GM12878 (cell line): ENCODE results near the gene EXOC4. TPM values are rescaled to one million over a fixed set of nuclear protein-coding genes. Genes with fewer than 3 reads are reported as not detected.

ENCODE experiments used
- ATAC-seq: fragments of 200-7000 bp; cut with Tn5 transposase; 3 replicates; pipeline ENCODE4 v1.9.1; 2020; ENCODE audit warnings: mild to moderate bottlenecking, moderate library complexity
- BruUV-seq: library from RNA; stranded (reverse); fragments of 400-500 nt; replicated peaks from 2 replicates; lab custom pipeline; 2021; lab: Mats Ljungman, UMichigan
- CTCF ChIA-PET: fragments of 300-600 bp; sonication (Branson Sonifier 250); formaldehyde crosslinking; extraction: SDS; loops from one replicate; lab custom pipeline; 2021; ENCODE audit warnings: inconsistent platforms; lab: Yijun Ruan, JAX
- POLR2A ChIA-PET: fragments of 350-600 bp; formaldehyde crosslinking; extraction: SDS; loops from one replicate; lab custom pipeline; 2021; ENCODE audit warnings: inconsistent platforms; lab: Charles Lee
- RAD21 ChIA-PET: fragments of 300-600 bp; sonication (Branson Sonifier 250); formaldehyde crosslinking; loops from one replicate; lab custom pipeline; 2023; ENCODE audit warnings: antibody characterized with exemption; ENCODE audit not compliant: unreplicated experiment; lab: Charles Lee
- SMC1A ChIA-PET: fragments of 300-600 bp; sonication (Branson Sonifier 250); formaldehyde crosslinking; loops from one replicate; lab custom pipeline; 2023; ENCODE audit not compliant: unreplicated experiment, uncharacterized antibody; lab: Charles Lee
- DNase-seq: peaks from one replicate; pipeline ENCODE4 v3.0.0-alpha.2; 2011; ENCODE audit warnings: low read depth, low spot score
- FAIRE-seq: peaks from 3 replicates; lab custom pipeline; 2011; peaks lifted over from hg19 to GRCh38; lab: Jason Lieb, UNC
- H2AFZ ChIP-seq: 2 replicates; pipeline ENCODE4 v1.6.0; 2011; ENCODE audit warnings: low read depth, low read length, control low read depth; ENCODE audit not compliant: control insufficient read depth
- H3K27ac ChIP-seq: 2 replicates; pipeline ENCODE4 v1.5.1; 2011; ENCODE audit warnings: control low read depth; ENCODE audit not compliant: control insufficient read depth, insufficient read depth
- H3K27me3 ChIP-seq, 2 experiments: replicated peaks in 1 of 2; 2 replicates each; pipeline versions ENCODE4 v1.6.0 to v1.6.1; 2011; ENCODE audit warnings: low read length in 1 of 2; ENCODE audit not compliant: control insufficient read depth in 2 of 2, insufficient read depth in 2 of 2
- H3K36me3 ChIP-seq, 2 experiments: 2 replicates each; pipeline ENCODE4 v1.5.1; 2011; ENCODE audit warnings: low read length in 1 of 2; ENCODE audit not compliant: control insufficient read depth in 2 of 2, insufficient read depth in 2 of 2
- H3K4me1 ChIP-seq: 2 replicates; pipeline ENCODE4 v1.6.1; 2011; ENCODE audit warnings: mild to moderate bottlenecking, low read length, moderate library complexity, mixed read lengths; ENCODE audit not compliant: control insufficient read depth, insufficient read depth
- H3K4me2 ChIP-seq: 2 replicates; pipeline ENCODE4 v1.6.0; 2011; ENCODE audit warnings: control low read depth; ENCODE audit not compliant: control insufficient read depth, insufficient read depth
- H3K4me3 ChIP-seq: fragments of 200-600 bp; sonication (generic); 2 replicates; pipeline ENCODE4 v1.5.1; 2016
- H3K79me2 ChIP-seq: 2 replicates; pipeline ENCODE4 v1.6.0; 2011; ENCODE audit warnings: low read length; ENCODE audit not compliant: control insufficient read depth, insufficient read depth
- H3K9ac ChIP-seq: 2 replicates; pipeline ENCODE4 v1.8.0; 2011; ENCODE audit warnings: low read length, control low read depth, mixed read lengths; ENCODE audit not compliant: control insufficient read depth, insufficient read depth
- H3K9me3 ChIP-seq: replicated peaks from 3 replicates; pipeline ENCODE4 v1.5.1; 2011; ENCODE audit warnings: mild to moderate bottlenecking, low read length; ENCODE audit not compliant: control insufficient read depth, insufficient read depth
- H4K20me1 ChIP-seq: 2 replicates; pipeline ENCODE4 v1.6.0; 2011; ENCODE audit not compliant: control insufficient read depth, insufficient read depth
- CHD1 ChIP-seq: IDR thresholded peaks from 2 replicates; pipeline ENCODE4 v1.6.1; 2012; ENCODE audit warnings: low read depth, low read length, improper control_type of control experiment
- CHD2 ChIP-seq: IDR thresholded peaks from 2 replicates; pipeline ENCODE4 v1.6.1; 2011; ENCODE audit warnings: low read depth, low read length, improper control_type of control experiment, borderline replicate concordance
- ETV6 ChIP-seq, 2 experiments: fragments of 450-650 bp in 1 of 2; IDR thresholded peaks in 1 of 2; conservative IDR thresholded peaks in 1 of 2; 2 replicates each; pipeline ENCODE4 v1.6.1; 2014; ENCODE audit warnings: antibody characterized with exemption in 1 of 2, borderline replicate concordance in 1 of 2, low read depth in 1 of 2, mild to moderate bottlenecking in 1 of 2, moderate library complexity in 1 of 2
- FOXK2 ChIP-seq: fragments of 450-650 bp; IDR thresholded peaks from 2 replicates; pipeline ENCODE4 v1.6.1; 2017; ENCODE audit warnings: mild to moderate bottlenecking, moderate library complexity
- GATAD2B ChIP-seq: fragments of 450-650 bp; conservative IDR thresholded peaks from 2 replicates; pipeline ENCODE4 v1.6.1; 2017; ENCODE audit warnings: low read depth, mild to moderate bottlenecking, moderate library complexity
- MTA3 ChIP-seq: IDR thresholded peaks from 2 replicates; pipeline ENCODE4 v1.6.1; 2012; ENCODE audit warnings: low read length, inconsistent platforms, borderline replicate concordance
- NFYA ChIP-seq: IDR thresholded peaks from 2 replicates; pipeline ENCODE4 v1.6.1; 2011; ENCODE audit warnings: low read depth, mild to moderate bottlenecking, low read length, improper control_type of control experiment, borderline replicate concordance
- NR2C1 ChIP-seq: fragments of 450-650 bp; IDR thresholded peaks from 2 replicates; pipeline ENCODE4 v1.6.1; 2017; ENCODE audit warnings: antibody characterized with exemption, mild to moderate bottlenecking, moderate library complexity
- NRF1 ChIP-seq: conservative IDR thresholded peaks from 2 replicates; pipeline ENCODE4 v1.6.1; 2011; ENCODE audit warnings: mild to moderate bottlenecking, low read depth, low read length, improper control_type of control experiment
- POU2F2 ChIP-seq: IDR thresholded peaks from 3 replicates; pipeline ENCODE4 v1.6.1; 2011; ENCODE audit warnings: low read depth, mild to moderate bottlenecking, low read length, borderline replicate concordance
- SREBF1 ChIP-seq: IDR thresholded peaks from 2 replicates; pipeline ENCODE4 v1.6.1; 2012; ENCODE audit warnings: mild to moderate bottlenecking, low read length
- STAT3 ChIP-seq: IDR thresholded peaks from 2 replicates; pipeline ENCODE4 v1.6.1; 2011; ENCODE audit warnings: low read depth, low read length, improper control_type of control experiment
- TCF12 ChIP-seq: IDR thresholded peaks from 2 replicates; pipeline ENCODE4 v1.6.1; 2011; ENCODE audit warnings: low read depth, mild to moderate bottlenecking, low read length
- WRNIP1 ChIP-seq: IDR thresholded peaks from 2 replicates; pipeline ENCODE4 v1.6.1; 2011; ENCODE audit warnings: low read depth, low read length, improper control_type of control experiment, borderline replicate concordance
- ZNF217 ChIP-seq: fragments of 450-650 bp; IDR thresholded peaks from 2 replicates; pipeline ENCODE4 v1.6.1; 2017; ENCODE audit warnings: antibody characterized with exemption, mild to moderate bottlenecking
- ZNF274 ChIP-seq: IDR thresholded peaks from one replicate; pipeline ENCODE4 v1.8.0; 2011; ENCODE audit not compliant: insufficient read length, insufficient read depth
- ZNF622 ChIP-seq: fragments of 450-650 bp; IDR thresholded peaks from 2 replicates; pipeline ENCODE4 v1.6.1; 2017; ENCODE audit warnings: mild to moderate bottlenecking, inconsistent platforms
- WGBS: methylation state at CpG from one replicate; pipeline ENCODE4 v1.1.6; 2016; ENCODE audit warnings: low lambda C conversion rate; ENCODE audit not compliant: insufficient replicate concordance, insufficient coverage; ENCODE audit errors: missing lambda C conversion rate; 5-methylcytosine and 5-hydroxymethylcytosine counted together
- in situ Hi-C: fragments of 300-500 bp; cut with MboI; formaldehyde crosslinking; loops from 9 replicates; pipeline ENCODE4 v1.14.3; 2018; ENCODE audit warnings: mixed read lengths
- intact Hi-C: fragments of 100-400 bp; cut with micrococcal nuclease; formaldehyde crosslinking; loops from one replicate; pipeline ENCODE4 v1.14.2; 2022; ENCODE audit not compliant: unreplicated experiment
- polyA plus RNA-seq, 11 experiments: library from polyadenylated mRNA; depleted of rRNA in 4 of 11; unstranded in 6 of 11; stranded (reverse) in 5 of 11; fragments of >200 nt; fragmentation: Nextera tagmentation in 4 of 11; fragmentation: Illumina TruSeq in 1 of 11; extraction: Ambion mirVana in 4 of 11; extraction: Trizol in 1 of 11; gene quantifications; 1 replicate in 1 of 11; 2 replicates in 10 of 11; pipeline versions ENCODE4 v1.2.1 to v1.2.3, GENCODE V29; 2011 to 2016; ENCODE audit warnings: inconsistent platforms in 2 of 11, missing spikeins in 2 of 11, low read depth in 1 of 11
- total RNA-seq, 4 experiments: library from RNA; depleted of rRNA in 3 of 4; stranded (reverse); fragments of >200 nt in 3 of 4; fragmentation: Illumina TruSeq in 1 of 4; extraction: Trizol in 1 of 4; gene quantifications; 2 replicates each; pipeline versions ENCODE4 v1.2.1 to v1.2.3, GENCODE V29; 2013 to 2021
- TF ChIP-seq, protein P1 (sequence below): fragments of 450-650 bp; IDR thresholded peaks from 2 replicates; pipeline ENCODE4 v1.6.1; 2014; ENCODE audit warnings: mild to moderate bottlenecking
- TF ChIP-seq, protein P2 (sequence below): fragments of 450-650 bp; IDR thresholded peaks from 2 replicates; pipeline ENCODE4 v1.6.1; 2018; ENCODE audit warnings: borderline replicate concordance, mild to moderate bottlenecking; ENCODE audit not compliant: partially characterized antibody

Gene EXOC4
- total and polyA plus RNA-seq, 10 of the 15 experiments (the other 5 are each of a cell fraction or from before 2014, with no cell fraction given) = 13.2 to 44.5 (median 29.6) TPM

DNA sequence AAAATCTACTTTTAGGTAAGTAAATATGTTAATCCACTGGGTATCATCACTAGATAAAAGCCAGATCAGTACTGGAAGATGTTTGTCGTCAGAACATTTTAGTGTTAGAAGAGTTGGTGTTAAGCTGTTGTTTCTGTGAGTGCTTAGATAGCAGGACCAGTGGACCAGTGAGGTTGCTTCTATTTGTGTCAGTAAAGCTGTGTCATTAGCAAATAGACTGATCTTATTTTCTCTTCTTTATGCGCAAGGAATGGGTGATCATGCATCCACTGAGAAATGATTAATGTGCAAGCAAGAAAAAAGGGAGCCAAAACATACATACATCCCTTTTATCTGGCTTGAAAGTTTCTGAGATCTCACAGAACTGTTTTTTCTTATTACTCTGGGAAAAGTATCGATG is 42.6 kb downstream of the EXOC4 start:
- H4K20me1 ChIP-seq = no peaks in the 10 kb centered on the region
- BruUV-seq = no TSS peak
- H3K79me2 ChIP-seq = no peaks in the 10 kb centered on the region
- RAD21 ChIA-PET = no interaction called here
- H3K4me3 ChIP-seq = no peak overlapping the region
- FAIRE-seq (no peak), DNase-seq (no peak), ATAC-seq (no peak)
- 98% methylated on average over 3 of the region's 3 CpGs for WGBS
- H3K36me3 ChIP-seq = 0 out of 4 replicates have a peak, but pooled peaks cover 0 to 2% of the 10 kb centered on the region in 2 experiments
- SMC1A ChIA-PET = interaction anchor here (1.4 to 2.3 kb wide), 2 partner anchors 9 to 16 kb away, joined by 3 to 10 read pairs; no protein-coding TSS in a partner anchor
- no peaks in the 10 kb centered on the region for H3K9me3 ChIP-seq
- POLR2A ChIA-PET = no interaction called here
- in situ Hi-C loops (no loop called here), intact Hi-C loops (no loop called here)
- no peak overlapping the region for H3K27ac ChIP-seq
- no peak overlapping the region for H3K9ac ChIP-seq
- TF ChIP-seq ETV6 (conservative IDR thresholded peaks at IDR 0.05 in 1 of 2, IDR thresholded peaks at IDR 0.05 in 1 of 2; ENCODE audit: borderline replicate concordance in 1 of 2, low read depth in 1 of 2) (no peak), CHD2 (no peak), NFYA (no peak), WRNIP1 (no peak), SREBF1 (no peak), ZNF622 (no peak), CHD1 (no peak), TCF12 (no peak), ZNF217 (no peak), NRF1 (no peak), STAT3 (no peak), MTA3 (no peak), NR2C1 (no peak), GATAD2B (no peak), POU2F2 (no peak), FOXK2 (no peak), ZNF274 (no peak)
- TF ChIP-seq, protein P1, sequence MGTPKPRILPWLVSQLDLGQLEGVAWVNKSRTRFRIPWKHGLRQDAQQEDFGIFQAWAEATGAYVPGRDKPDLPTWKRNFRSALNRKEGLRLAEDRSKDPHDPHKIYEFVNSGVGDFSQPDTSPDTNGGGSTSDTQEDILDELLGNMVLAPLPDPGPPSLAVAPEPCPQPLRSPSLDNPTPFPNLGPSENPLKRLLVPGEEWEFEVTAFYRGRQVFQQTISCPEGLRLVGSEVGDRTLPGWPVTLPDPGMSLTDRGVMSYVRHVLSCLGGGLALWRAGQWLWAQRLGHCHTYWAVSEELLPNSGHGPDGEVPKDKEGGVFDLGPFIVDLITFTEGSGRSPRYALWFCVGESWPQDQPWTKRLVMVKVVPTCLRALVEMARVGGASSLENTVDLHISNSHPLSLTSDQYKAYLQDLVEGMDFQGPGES = no peak
- TF ChIP-seq, protein P2, sequence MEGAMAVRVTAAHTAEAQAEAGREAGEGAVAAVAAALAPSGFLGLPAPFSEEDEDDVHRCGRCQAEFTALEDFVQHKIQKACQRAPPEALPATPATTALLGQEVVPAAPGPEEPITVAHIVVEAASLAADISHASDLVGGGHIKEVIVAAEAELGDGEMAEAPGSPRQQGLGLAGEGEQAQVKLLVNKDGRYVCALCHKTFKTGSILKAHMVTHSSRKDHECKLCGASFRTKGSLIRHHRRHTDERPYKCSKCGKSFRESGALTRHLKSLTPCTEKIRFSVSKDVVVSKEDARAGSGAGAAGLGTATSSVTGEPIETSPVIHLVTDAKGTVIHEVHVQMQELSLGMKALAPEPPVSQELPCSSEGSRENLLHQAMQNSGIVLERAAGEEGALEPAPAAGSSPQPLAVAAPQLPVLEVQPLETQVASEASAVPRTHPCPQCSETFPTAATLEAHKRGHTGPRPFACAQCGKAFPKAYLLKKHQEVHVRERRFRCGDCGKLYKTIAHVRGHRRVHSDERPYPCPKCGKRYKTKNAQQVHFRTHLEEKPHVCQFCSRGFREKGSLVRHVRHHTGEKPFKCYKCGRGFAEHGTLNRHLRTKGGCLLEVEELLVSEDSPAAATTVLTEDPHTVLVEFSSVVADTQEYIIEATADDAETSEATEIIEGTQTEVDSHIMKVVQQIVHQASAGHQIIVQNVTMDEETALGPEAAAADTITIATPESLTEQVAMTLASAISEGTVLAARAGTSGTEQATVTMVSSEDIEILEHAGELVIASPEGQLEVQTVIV = no peak
- H3K27me3 ChIP-seq = no peaks in the 10 kb centered on the region
- CTCF ChIA-PET = interaction anchor here (1.2 to 1.7 kb wide), 3 partner anchors 10 to 138 kb away, joined by 3 to 7 read pairs (median 4); no protein-coding TSS in a partner anchor
- no peak overlapping the region for H3K4me2 ChIP-seq
- H2AFZ ChIP-seq = no peak overlapping the region
- no peaks in the 10 kb centered on the region for H3K4me1 ChIP-seq
